GM21825 (cell line): ENCODE results near the gene SSBP3.

Experiments
- ATAC-seq: cut with Tn5 transposase; IDR thresholded peaks from one replicate; pipeline ENCODE4 v1.9.1; 2021; ENCODE audit warnings: mild to moderate bottlenecking, moderate library complexity; ENCODE audit not compliant: unreplicated experiment

Gene SSBP3

DNA sequence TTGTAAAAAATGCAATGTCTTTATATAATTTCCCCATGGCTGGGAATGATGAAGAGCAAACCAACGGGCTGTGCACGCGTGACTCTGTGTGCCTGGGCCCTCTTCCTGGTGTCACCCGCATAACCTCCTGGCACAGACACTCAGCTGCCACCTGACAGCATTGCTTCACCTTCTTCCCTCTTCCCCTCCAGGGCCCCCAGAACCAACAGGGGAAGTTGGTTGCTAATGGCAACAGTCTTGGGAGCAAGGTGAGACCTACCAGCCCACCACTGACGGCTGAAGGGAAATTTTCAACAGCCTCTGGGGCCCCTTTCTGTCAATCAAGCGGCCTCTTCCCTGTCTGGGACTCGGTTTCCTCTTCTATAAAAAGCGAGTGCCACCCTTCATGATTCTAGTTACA is 33.2 kb downstream of the SSBP3 start:
- ATAC-seq, result no peak

GRCh38 chr1:54371942-54372275 is 34.3 kb downstream of the SSBP3 start:
- peak; percentile 31 for ATAC-seq

DNA sequence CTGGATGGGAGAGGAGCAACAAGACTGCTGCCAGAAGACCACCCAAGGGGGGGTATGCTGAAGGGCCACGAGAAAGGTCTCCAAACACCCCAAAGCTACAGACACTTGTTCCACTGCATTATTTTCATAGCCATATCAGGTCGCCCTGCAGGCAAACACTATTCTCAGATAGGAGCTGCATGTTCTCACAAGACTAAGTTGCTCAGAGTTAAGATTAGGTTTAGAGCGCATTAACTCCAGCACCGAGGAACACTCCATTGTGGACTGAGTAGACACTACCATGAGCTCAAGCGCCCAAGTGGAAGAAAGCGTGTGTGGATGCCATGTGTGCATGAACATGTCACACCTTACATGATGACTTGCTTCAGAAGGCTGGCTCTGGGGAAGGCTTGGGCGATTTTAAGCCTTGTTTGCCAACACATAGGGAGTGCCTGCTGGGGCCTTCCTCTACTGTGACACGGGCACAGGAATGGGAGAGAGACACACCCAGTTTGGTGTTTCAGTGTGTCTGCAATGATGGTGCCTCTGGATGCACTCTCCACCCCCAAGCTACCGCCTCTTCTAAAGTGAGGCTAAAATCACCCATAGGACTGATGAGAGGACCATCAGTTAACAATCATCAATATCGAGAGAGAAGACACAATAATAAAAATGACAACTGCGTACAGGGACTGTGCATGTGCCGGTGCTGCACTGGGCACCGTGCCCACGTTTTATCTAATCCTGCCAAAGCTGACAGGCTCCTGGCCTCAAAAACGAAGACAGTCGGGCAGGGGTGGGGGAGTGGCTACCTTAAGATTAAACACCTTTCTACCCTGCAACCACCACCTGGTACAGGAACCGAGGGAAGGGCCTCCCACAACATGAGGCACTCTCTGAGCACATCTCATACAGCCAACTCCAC is 34.9 kb downstream of the SSBP3 start:
- ATAC-seq, result no peak

- ATAC-seq, result no peak
Observed at GRCh38 chr1:54370287-54370989, 35.8 kb downstream of the SSBP3 start.

GRCh38 chr1:54367613-54368012 is 38.6 kb downstream of the SSBP3 start:
- ATAC-seq, result no peak

DNA sequence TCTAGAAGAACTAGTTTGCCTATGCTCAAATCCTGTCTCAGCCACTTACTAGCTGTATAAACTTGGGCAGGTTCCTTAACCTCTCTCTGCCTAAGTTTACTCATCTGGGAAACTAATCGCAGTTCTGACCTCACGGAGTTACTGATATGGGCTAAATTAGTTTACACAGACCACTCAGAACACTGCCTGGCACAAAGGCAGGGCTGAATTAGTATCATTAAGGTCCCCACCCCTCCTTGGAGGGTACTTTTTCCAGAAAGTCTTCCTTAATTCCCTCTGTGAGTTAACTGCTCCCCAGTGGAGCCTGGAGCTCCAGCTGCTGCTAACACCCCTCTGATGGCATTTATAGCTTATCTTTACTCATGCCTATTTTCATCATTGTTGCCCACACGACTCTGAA is 40.3 kb downstream of the SSBP3 start:
- no peak for ATAC-seq

- ATAC-seq, result no peak
Observed at GRCh38 chr1:54365398-54365797, 40.8 kb downstream of the SSBP3 start.

- ATAC-seq, result no peak
Observed at GRCh38 chr1:54364995-54365394, 41.2 kb downstream of the SSBP3 start.

- ATAC-seq, result no peak
Observed at GRCh38 chr1:54364582-54364981, 41.6 kb downstream of the SSBP3 start.

GRCh38 chr1:54363925-54364324 is 42.3 kb downstream of the SSBP3 start:
- ATAC-seq, result no peak

GRCh38 chr1:54362881-54363340 is 43.3 kb downstream of the SSBP3 start:
- no peak for ATAC-seq

GRCh38 chr1:54361342-54361741 is 44.9 kb downstream of the SSBP3 start:
- ATAC-seq, result no peak

- no peak for ATAC-seq
Observed at GRCh38 chr1:54360165-54361005, 45.8 kb downstream of the SSBP3 start.

GRCh38 chr1:54359393-54360162 is 46.6 kb downstream of the SSBP3 start:
- no peak for ATAC-seq

- ATAC-seq, result no peak
Observed at GRCh38 chr1:54358503-54359168, 47.6 kb downstream of the SSBP3 start.

- ATAC-seq, result no peak
Observed at GRCh38 chr1:54357967-54358366, 48.2 kb downstream of the SSBP3 start.

DNA sequence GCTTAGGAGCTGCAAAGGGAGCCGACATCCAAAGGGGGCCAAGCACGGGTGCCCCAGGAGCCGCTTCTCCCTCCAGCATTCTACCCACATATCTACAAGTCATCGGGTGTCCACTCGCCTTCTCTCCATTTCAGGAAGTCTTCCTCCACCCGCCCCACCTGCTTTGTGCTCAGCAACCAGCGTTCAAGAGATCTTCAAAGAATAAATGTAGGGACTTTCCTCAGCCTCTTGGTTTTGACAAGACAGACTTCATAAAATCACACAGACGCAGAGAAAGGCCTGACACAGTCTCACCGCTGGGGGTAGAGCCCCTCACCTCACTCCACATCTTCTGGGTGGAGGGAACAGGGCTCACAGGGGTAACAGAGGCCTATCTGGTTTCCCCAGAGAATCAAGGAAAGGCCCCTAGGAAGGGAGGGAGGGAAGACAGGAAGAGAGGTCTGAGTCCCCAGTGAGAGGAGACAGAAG is 49.5 kb downstream of the SSBP3 start:
- ATAC-seq, result no peak

DNA sequence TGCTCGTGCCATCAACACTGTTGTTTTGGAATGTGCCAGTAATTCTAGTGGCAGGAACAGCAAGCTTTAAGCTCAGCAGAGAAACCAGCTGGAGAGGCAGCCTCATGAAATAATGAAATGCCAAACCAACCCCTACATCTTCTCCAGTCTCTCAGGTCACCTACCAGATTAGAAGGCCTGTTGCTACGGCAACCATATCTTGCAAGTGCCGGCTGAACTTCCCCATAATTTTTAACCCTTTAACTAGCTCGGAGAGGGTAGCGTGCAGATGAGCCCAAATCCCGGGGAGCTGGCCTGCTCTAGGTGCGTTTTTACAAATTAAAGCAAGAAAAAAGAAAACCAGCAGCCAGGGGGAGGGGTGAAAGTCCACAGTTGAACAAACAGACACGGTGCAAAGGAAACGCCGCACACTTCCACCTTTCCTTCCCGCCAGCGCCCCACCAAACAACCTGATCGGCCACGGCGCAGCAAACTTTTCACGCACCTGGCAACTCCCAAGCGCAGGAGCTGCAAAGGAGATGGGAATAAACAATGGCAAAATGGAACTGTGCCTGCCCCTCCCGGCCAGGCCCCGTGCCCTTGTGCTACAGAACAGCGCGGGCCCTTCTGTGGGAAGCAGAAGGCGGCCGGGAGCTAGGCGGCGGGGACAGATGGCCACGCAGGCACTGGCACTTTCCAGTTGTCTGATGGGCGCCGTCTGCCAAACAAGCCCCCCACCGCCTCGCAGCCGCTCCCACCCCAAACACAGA is 50.1 kb downstream of the SSBP3 start:
- ATAC-seq, result no peak

- ATAC-seq, result no peak
Observed at GRCh38 chr1:54354899-54355298, 51.3 kb downstream of the SSBP3 start.
